Thyroid gland (tissue), 4 donors: Measurements from ENCODE around the gene PHYKPL. TPM values are rescaled to one million over a fixed set of nuclear protein-coding genes. Genes with fewer than 3 reads are reported as not detected.

Experiments
- DNase-seq, 2 donors: peaks; one replicate each; pipeline ENCODE4 v3.0.0-alpha.2; 2019
- H3K27ac ChIP-seq, 3 donors: fragments of 200-600 bp; sonication (generic); 1 replicate in 2 of 3; 2 replicates in 1 of 3; pipeline ENCODE4 v1.5.1; 2016 to 2019; ENCODE audit warnings: mild to moderate bottlenecking in 1 of 3, moderate library complexity in 1 of 3
- H3K27me3 ChIP-seq: fragments of 200-600 bp; sonication (generic); one replicate; pipeline ENCODE4 v1.5.1; 2019
- H3K36me3 ChIP-seq, 2 donors: fragments of 200-600 bp; sonication (generic); one replicate each; pipeline ENCODE4 v1.5.1; 2016 to 2019
- H3K4me1 ChIP-seq, 2 donors: fragments of 200-600 bp; sonication (generic); one replicate each; pipeline ENCODE4 v1.5.1; 2017 to 2019
- H3K4me3 ChIP-seq, 3 donors: fragments of 200-600 bp; sonication (generic); replicated peaks in 1 of 3; 1 replicate in 2 of 3; 2 replicates in 1 of 3; pipeline ENCODE4 v1.5.1; 2016; ENCODE audit warnings: mild to moderate bottlenecking in 1 of 3
- H3K9me3 ChIP-seq: fragments of 200-600 bp; sonication (generic); one replicate; pipeline ENCODE4 v1.5.1; 2017
- POLR2A ChIP-seq, 2 donors: fragments of 450-650 bp; IDR thresholded peaks; one replicate each; pipeline ENCODE4 v1.6.1; 2017; ENCODE audit warnings: antibody characterized with exemption in 2 of 2, mild to moderate bottlenecking in 2 of 2, moderate library complexity in 1 of 2
- WGBS, 2 donors: methylation state at CpG; one replicate each; pipeline ENCODE4 v1.1.5; 2017; 5-methylcytosine and 5-hydroxymethylcytosine counted together
- intact Hi-C: fragments of 100-400 bp; cut with DNase I; formaldehyde crosslinking; loops from one replicate; pipeline ENCODE4 v1.15.1; 2023
- total RNA-seq, 4 donors: library from RNA; depleted of rRNA; stranded (reverse); fragments of >200 nt; gene quantifications; one replicate each; pipeline ENCODE4 v1.2.3, GENCODE V29; 2016
- TF ChIP-seq, protein P1 (sequence below), 6 experiments: fragments of 200-600 bp in 3 of 6; fragments of 450-650 bp in 3 of 6; sonication (generic) in 3 of 6; IDR thresholded peaks; one replicate each; pipeline ENCODE4 v1.5.1; 2016 to 2019; ENCODE audit warnings: antibody characterized with exemption in 6 of 6, mild to moderate bottlenecking in 2 of 6, inconsistent platforms in 1 of 6, moderate library complexity in 1 of 6

Gene PHYKPL
- total RNA-seq, 4 donors from 2014 or later: 61.7 to 90.9 (median 76.0) TPM

- intact Hi-C loops: no loop called here
- DNase-seq: no peak
Observed at GRCh38 chr5:178203670-178204181, 28.9 kb downstream of the PHYKPL start.

DNA sequence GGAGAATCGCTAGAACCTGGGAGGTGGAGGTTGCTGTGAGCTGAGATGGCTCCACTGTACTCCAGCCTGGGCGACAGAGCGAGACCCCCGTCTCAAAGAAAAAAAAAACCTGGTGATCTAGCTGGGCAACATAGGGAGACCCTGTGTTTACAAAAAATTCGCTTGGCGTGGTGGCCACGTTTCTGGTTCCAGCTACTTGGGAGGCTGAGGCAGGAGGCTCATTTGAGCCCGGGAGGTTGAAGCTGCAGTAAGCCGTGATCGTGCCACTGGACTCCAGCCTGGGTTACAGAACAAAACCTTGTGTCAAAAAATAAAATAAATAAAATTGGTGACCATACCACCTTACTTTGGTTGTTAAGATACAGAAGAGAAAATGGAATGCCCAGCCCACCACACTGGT lies 30.1 kb downstream of the PHYKPL start:
- TF ChIP-seq, protein P1, sequence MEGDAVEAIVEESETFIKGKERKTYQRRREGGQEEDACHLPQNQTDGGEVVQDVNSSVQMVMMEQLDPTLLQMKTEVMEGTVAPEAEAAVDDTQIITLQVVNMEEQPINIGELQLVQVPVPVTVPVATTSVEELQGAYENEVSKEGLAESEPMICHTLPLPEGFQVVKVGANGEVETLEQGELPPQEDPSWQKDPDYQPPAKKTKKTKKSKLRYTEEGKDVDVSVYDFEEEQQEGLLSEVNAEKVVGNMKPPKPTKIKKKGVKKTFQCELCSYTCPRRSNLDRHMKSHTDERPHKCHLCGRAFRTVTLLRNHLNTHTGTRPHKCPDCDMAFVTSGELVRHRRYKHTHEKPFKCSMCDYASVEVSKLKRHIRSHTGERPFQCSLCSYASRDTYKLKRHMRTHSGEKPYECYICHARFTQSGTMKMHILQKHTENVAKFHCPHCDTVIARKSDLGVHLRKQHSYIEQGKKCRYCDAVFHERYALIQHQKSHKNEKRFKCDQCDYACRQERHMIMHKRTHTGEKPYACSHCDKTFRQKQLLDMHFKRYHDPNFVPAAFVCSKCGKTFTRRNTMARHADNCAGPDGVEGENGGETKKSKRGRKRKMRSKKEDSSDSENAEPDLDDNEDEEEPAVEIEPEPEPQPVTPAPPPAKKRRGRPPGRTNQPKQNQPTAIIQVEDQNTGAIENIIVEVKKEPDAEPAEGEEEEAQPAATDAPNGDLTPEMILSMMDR (IDR thresholded peaks at IDR 0.05): no peak
- TF ChIP-seq POLR2A (IDR thresholded peaks at IDR 0.05): no peak
- intact Hi-C loops: no loop called here
- Histone ChIP-seq H3K36me3 (peaks cover 1 to 5% of the 10 kb centered on the region in 2 donors), H3K9me3 (no peaks in the 10 kb centered on the region), H3K4me1 (peaks cover 20 to 21% of the 10 kb centered on the region in 2 donors), H3K27me3 (no peaks in the 10 kb centered on the region), H3K27ac (no peak overlapping the region), H3K4me3 (no peak overlapping the region)
- DNase-seq: no peak
- 97% methylated on average over 10 of the region's 10 CpGs for WGBS, 2 donors

More at GRCh38 chr5:178203670-178204181, 28.9 kb downstream of the PHYKPL start:
- 30 to 41% methylated on average over 23 to 25 of the region's 30 CpGs for WGBS, 2 donors
- Histone ChIP-seq H3K27ac (peak overlapping the region in 1 of 3 donors; percentile 86), H3K4me3 (peak overlapping the region; percentile 47 to 99 (median 94)), H3K9me3 (no peaks in the 10 kb centered on the region), H3K4me1 (peaks cover 21 to 26% of the 10 kb centered on the region in 2 donors), H3K27me3 (no peaks in the 10 kb centered on the region), H3K36me3 (peaks cover 13 to 16% of the 10 kb centered on the region in 2 donors)
- TF ChIP-seq, protein P1 (IDR thresholded peaks at IDR 0.05): no peak
- no peak for TF ChIP-seq POLR2A (IDR thresholded peaks at IDR 0.05)

DNA sequence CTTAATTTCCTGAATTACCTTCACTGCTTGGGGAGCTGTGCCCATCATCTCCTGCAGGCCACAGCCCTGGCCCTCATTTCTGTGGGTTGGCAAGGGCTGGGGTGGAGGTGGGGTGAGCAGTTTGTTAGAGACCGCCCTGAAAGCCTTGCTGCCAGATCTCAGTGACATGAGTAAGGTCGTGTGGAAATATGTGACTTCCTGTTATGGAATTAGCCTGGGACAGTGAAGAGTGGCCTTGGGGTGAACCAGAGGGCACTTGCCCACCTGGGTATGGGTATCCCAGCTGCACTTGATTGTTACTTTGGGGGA lies 30.7 kb downstream of the PHYKPL start:
- H3K27me3 ChIP-seq: no peaks in the 10 kb centered on the region
- 41 to 57% methylated on average over 2 of the region's 2 CpGs for WGBS, 2 donors
- H3K27ac ChIP-seq: no peak overlapping the region
- H3K4me1 ChIP-seq: peaks cover 14 to 16% of the 10 kb centered on the region in 2 donors
- TF ChIP-seq POLR2A (IDR thresholded peaks at IDR 0.05): no peak
- TF ChIP-seq, protein P1 (IDR thresholded peaks at IDR 0.05): no peak
- DNase-seq: no peak
- H3K36me3 ChIP-seq: no peaks in the 10 kb centered on the region
- intact Hi-C loops: no loop called here
- H3K9me3 ChIP-seq: no peaks in the 10 kb centered on the region
- H3K4me3 ChIP-seq: no peak overlapping the region

DNA sequence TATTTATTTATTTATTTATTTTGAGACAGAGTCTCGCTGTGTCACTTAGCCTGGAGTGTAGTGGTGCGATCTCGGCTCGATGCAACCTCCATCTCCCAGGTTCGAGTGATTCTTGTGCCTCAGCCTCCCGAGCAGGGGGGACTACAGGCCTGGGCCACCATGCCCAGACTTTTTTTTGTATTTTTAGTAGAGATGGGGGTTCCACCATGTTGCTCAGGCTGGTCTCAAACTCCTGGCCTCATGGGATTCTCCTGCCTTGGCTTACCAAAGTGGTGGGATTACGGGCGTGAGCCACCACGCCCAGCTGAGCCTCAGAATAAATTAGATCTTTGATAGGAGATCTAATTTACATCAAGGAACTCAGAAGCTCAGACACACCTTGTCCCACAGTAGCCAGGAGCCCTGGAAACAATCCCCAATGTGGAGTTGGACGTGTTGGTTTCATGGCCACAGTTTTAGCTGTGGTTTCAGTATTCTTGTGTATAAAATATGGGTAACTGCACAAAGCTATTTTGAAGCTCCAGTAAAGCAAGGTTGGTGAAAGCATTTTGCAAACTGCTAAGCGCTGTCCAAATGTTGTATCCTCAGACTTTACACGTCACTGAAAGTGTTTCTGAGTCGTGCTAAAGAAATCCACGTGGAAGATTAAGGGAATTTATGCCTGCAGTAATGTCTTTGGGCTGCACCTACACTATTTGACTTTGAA lies 31.2 kb downstream of the PHYKPL start:
- 83 to 91% methylated on average over 14 of the region's 14 CpGs for WGBS, 2 donors
- TF ChIP-seq POLR2A (IDR thresholded peaks at IDR 0.05): no peak
- TF ChIP-seq, protein P1 (IDR thresholded peaks at IDR 0.05): no peak
- Histone ChIP-seq H3K36me3 (no peaks in the 10 kb centered on the region), H3K9me3 (no peaks in the 10 kb centered on the region), H3K27me3 (no peaks in the 10 kb centered on the region), H3K4me3 (no peak overlapping the region), H3K27ac (no peak overlapping the region), H3K4me1 (peaks cover 9 to 11% of the 10 kb centered on the region in 2 donors)
- DNase-seq: no peak
- intact Hi-C loops: no loop called here
